ENCODE measurements around the gene CENPQ.
A peak's percentile ranks its signal among the peaks of the same experiment; 100 is the strongest.
"Not testable (repeated sequence)": the region's sequence is repeated elsewhere in the genome, so short reads cannot be mapped to it uniquely, and the experiment has no call there.

CENPQ gene

DNA sequence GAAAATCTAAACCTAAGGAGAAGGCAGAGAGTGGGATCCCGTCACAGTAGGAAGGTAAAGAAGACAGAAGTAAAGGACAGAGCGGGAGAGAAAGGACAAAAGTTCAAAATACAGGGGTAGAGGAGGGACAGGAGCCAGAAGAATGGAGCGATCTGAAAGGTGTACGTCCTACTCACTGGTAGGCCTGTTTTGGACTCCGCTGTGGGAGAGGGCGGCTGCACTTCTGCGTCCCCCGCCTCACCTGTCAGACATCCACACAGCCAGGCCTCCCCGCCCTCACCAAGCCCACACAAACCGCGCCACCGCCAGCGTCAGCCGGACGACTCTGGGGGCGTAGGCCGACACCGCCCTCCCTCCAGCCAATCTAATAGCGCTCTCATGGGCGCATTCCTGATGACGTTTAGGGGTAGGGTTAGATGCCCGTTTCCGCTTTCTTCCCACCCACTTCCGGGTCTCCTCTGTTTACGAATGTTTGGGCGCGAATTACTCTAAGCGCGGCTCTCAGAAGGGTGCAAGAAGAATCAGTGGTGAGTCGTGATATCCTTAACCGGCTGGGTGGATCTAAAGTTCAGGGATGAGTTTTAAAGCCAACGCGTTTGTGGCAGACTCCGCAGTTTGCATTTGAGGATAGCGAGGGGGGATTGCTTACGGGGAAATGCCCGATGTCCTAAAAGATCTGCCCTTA lies at the start of gene CENPQ, which contains the start of gene MMUT:
TSS of gene CENPQ (plus strand) at position 444 of the 685 bp plus-strand sequence. CDS start 6,807 bp downstream, outside the sequence.
TSS of gene MMUT (minus strand) at position 327 of the 685 bp plus-strand sequence. CDS start 3,787 bp downstream, outside the sequence.
- peak; percentile 83 for FAIRE-seq

- FAIRE-seq = no peak
Observed at GRCh38 chr6:49415358-49415757, 47.8 kb upstream of the CENPQ start.

DNA sequence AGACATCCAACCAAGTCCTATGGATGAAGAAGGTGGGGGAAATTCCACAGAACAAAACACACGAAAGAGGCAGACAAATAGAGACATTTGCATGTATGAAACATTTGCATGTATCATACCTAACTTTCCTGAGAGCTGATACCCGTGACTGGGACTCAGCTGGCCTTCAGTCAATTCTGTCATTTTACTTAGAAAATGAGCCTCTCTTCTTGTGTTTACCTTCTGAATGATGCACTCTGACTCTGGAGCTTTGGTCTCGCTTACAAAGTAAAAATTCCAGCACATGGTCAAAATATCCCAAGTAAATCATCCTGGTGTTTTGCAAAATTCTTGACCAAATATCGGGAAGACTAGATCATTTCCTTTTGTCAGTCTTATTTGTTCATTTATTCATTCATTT lies 47.0 kb upstream of the CENPQ start:
- FAIRE-seq = no peak

DNA sequence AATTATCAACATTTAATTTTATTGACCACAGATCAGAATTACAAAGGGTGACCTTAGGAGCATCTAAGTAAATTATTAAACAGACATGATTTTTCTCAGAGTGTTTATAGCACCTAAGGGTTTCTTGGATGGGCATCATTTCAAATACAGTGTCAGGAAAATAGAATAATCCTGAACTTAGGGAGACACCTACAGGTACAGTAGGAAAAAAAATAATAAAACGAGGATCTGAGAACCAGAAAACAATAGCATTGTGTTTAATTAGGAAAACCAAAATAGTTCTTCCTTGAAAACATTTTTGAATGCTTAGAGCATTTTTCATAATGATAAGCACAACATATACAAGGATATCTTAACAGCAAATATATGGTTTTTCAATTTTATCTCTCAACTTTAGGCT lies 39.4 kb upstream of the CENPQ start:
- no peak for FAIRE-seq

DNA sequence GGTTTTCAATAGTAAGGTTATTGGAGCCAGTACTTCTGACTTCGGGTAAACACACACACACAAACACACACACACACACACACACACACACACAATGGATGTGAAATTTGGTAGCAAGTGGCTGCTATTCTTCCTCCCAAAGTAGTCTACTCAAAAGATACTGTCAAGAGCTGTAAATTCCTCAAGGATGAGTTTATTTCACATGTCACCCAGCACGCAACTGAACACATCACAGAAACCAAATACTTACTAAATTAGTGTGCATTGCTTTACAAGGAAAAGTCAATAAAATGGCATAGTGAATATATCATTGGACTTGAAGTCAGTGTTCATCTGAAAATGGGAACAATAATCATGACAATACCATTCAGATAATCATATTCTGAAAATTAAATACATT lies 33.0 kb upstream of the CENPQ start:
- no peak for FAIRE-seq

GRCh38 chr6:49430866-49431265 lies 32.3 kb upstream of the CENPQ start:
- no peak for FAIRE-seq

DNA sequence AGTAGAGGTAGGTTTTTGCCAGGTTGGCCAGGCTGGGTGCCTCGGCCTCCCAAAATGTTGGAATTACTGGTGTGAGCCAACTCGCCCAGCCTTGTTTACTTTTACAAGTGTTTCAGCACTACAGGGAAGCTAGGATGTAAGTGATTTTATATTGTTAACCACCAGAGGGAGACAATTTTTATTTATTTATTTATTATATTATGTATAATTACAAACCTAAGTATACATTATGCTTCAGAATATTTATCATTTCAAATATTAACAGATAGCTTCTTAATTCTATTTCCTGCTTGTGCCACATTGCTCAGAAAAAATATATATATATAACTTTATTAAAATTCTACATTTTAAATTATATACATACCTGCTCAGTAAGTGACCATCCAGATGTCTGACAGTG lies 9.9 kb upstream of the CENPQ start:
- no peak for FAIRE-seq

DNA sequence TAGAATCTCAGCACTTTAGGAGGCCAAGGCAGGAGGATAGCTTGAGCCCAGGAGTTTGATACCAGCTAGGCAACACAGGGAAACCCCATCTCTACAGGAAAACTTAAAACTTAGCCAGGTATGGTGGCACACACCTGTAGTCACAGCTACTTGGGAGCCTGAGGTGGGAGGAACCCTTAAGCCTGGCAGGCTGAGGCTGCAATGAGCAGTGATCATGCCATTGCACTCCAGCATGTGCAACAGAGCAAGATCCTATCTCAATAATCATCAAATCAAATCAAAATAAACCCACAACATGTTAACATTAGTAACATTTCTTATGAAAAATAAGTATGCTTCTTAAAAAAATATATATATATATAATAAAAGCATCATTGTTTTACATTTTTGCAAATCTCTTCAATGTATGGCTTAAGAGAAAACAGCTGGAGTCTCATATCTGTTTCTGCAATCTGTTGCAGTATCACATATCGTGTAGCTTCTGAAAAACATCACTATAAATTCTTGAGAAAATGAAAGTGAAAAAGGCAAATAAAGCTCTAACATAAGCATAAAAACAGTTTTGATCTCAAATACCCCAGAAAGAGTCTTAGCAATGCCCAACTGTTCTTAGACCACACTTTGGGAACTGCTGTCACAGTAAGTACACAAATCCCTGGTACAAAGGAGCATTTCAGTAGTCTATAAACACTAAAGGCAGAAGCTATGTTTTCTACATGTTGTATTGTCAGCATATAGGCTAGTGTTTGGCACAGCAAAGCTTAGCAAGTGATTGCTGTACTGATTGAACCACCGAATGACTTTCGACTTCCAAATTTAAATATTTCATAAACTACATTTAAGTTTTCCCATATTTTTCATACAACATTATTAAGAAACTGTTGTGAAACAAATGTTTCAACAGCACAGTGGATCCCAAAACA lies 8.1 kb upstream of the CENPQ start:
- no peak for FAIRE-seq

DNA sequence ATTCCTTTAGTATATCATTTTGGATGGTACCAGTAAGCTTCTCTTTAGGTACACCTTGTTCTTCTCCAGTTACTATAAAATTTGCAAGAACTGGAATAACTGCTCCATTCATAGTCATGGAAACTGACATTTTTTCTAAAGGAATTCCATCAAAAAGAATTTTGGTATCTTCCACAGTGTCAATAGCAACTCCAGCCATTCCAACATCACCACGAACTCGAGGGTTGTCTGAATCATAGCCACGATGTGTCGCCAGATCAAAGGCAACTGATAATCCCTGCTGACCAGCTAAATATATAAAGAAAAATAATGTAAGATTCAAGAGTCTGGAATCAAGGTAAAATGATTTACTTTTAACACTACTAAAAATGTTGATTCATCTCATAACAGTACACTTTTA lies 5.4 kb upstream of the CENPQ start:
- FAIRE-seq = no peak

- FAIRE-seq = no peak
Observed at GRCh38 chr6:49462071-49462470, 1.1 kb upstream of the CENPQ start.

- no peak for FAIRE-seq
Observed at GRCh38 chr6:49462599-49462926, 607 bp upstream of the CENPQ start.

- no peak for FAIRE-seq
Observed at GRCh38 chr6:49463612-49463967, 420 bp downstream of the CENPQ start.

DNA sequence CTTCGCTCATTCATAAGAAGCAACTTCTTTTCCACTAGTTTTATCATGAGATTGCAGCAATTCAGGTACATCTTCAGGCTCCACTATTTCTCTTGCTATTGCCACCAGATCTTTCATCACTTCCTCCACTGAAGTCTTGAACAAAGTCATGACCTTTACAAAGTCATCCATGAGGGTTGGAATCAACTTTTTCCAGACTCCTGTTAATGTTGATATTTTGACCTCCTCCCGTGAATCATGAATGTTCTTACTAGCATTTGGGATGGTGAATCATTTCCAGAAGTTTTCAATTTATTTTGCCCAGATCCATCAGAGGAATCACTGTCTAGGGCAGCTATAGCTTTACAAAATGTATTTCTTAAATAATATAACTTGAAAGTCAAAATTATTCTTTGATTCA lies 1.5 kb downstream of the CENPQ start:
- FAIRE-seq = no peak

DNA sequence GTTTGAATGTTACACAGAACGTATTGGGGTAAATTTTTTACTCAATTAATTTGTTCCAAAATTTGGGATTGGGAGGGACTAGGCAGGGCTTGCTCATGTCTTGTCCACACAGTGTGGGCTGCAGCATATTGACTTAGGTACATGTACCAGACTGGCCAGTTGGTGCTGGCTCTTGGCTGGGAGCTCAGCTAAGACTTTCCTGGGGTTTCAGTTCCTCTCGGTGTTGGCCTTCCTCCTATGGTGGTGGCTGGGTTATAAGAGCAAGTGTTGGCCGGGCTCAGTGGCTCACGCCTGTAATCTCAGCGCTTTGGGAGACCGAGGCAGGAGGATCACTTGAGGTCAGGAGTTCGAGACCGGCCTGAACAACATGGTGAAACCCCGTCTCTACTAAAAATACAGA lies 4.9 kb downstream of the CENPQ start:
- FAIRE-seq = no peak

GRCh38 chr6:49476564-49476963 lies 13.4 kb downstream of the CENPQ start:
- not testable (repeated sequence) for FAIRE-seq

GRCh38 chr6:49479308-49479970 lies 16.3 kb downstream of the CENPQ start:
- FAIRE-seq = no peak

GRCh38 chr6:49481846-49482245 lies 18.7 kb downstream of the CENPQ start:
- FAIRE-seq = not testable (repeated sequence)

GRCh38 chr6:49483380-49483779 lies 20.2 kb downstream of the CENPQ start:
- FAIRE-seq = not testable (repeated sequence)

DNA sequence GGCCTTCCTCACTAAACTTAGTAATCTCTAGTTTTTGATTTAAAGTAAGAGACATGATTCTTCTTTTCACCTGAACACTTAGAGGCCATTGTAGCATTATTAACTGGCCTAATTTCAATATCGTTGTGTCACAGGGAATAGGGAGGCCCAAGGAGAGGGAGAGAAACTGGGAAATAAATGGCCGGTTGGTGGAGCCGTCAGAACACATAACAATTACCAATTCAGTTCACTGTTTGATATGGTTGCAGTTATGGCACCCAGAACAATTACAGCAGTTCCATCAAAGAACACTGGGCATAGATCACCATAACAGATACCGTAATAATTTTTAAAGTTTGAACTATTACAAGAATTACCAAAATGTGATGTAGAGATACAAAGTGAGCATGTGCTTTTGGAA lies 27.5 kb downstream of the CENPQ start:
- FAIRE-seq = no peak

GRCh38 chr6:49497304-49497703 lies 34.1 kb downstream of the CENPQ start:
- no peak for FAIRE-seq

GRCh38 chr6:49499126-49499525 lies 36.0 kb downstream of the CENPQ start:
- no peak for FAIRE-seq

DNA sequence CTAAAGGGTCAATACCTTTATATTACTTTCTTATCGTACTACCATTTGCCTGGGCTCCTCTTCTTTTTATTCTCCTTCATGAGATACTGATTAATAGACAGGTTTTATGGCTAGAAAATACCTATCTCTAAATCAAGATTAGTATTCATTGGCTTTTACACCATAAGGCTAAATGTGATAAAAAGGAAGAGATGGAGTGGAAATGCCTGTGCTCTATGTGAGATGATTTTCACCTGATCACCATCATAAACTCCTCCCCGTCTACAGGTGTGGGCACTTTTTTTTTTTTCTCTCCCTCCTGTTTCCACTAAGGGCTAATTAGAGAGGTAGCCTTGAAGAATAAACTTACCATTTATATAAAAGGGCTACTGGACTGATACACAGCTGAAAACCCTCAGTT lies 36.5 kb downstream of the CENPQ start, which contains the start of gene GLYATL3:
TSS of gene GLYATL3 (plus strand) at position 301 of the 400 bp plus-strand sequence. CDS start 12,068 bp downstream, outside the sequence.
- FAIRE-seq = no peak

DNA sequence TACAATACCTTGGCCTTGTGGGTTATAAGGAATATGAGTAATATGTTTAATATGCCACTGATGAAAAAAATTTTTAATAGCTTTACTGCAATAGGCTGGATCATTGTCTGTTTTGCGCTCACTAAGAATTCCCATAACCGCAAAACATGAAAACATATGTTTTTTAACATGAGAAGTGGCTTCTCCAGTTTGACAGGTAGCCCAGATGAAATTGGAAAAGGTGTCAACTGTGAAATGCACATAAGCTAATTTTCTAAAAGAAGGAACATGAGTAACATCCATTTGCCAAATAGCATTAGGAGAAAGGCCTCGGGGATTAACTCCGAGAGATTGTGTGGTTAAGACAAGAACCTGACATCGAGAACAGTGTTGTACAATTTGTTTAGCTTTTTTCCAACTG lies 41.5 kb downstream of the CENPQ start:
- no peak for FAIRE-seq

Measured in TTC549 (cell line).